Skeletal muscle tissue (tissue), 4 donors: Measurements from ENCODE around the gene BCAS3. TPM values are rescaled to one million over a fixed set of nuclear protein-coding genes. Genes with fewer than 3 reads are reported as not detected.

Source experiments
- H3K27ac ChIP-seq: one replicate; pipeline ENCODE4 v1.7.0; 2013; ENCODE audit warnings: mild to moderate bottlenecking, low read depth, low read length, inconsistent platforms
- H3K27me3 ChIP-seq, 3 donors: one replicate each; pipeline ENCODE4 v1.7.0; 2013; ENCODE audit warnings: low read length in 3 of 3; ENCODE audit not compliant: control insufficient read depth in 3 of 3, insufficient read depth in 3 of 3
- H3K36me3 ChIP-seq, 3 donors: one replicate each; pipeline ENCODE4 v1.7.0; 2013; ENCODE audit warnings: low read length in 3 of 3; ENCODE audit not compliant: control insufficient read depth in 3 of 3, insufficient read depth in 3 of 3
- H3K4me1 ChIP-seq, 3 donors: one replicate each; pipeline ENCODE4 v1.7.0; 2013; ENCODE audit warnings: low read length in 3 of 3, mild to moderate bottlenecking in 3 of 3; ENCODE audit not compliant: control insufficient read depth in 3 of 3, insufficient read depth in 3 of 3
- H3K4me3 ChIP-seq, 3 donors: one replicate each; pipeline ENCODE4 v1.7.0; 2013; ENCODE audit warnings: low read length in 3 of 3
- H3K9ac ChIP-seq, 3 donors: one replicate each; pipeline ENCODE4 v1.7.0; 2013; ENCODE audit warnings: low read length in 3 of 3, mild to moderate bottlenecking in 3 of 3, moderate library complexity in 2 of 3, low read depth in 1 of 3
- H3K9me3 ChIP-seq, 3 donors: one replicate each; pipeline ENCODE4 v1.7.0; 2013; ENCODE audit warnings: low read length in 3 of 3; ENCODE audit not compliant: control insufficient read depth in 3 of 3
- total RNA-seq: library from RNA; depleted of rRNA; stranded (reverse); fragments of >200 nt; gene quantifications from one replicate; pipeline ENCODE4 v1.2.3, GENCODE V29; 2014
- donor health status: Osteomylitis.

Gene BCAS3
- total RNA-seq, 1 donor from 2014 or later, result 25.1 TPM

DNA sequence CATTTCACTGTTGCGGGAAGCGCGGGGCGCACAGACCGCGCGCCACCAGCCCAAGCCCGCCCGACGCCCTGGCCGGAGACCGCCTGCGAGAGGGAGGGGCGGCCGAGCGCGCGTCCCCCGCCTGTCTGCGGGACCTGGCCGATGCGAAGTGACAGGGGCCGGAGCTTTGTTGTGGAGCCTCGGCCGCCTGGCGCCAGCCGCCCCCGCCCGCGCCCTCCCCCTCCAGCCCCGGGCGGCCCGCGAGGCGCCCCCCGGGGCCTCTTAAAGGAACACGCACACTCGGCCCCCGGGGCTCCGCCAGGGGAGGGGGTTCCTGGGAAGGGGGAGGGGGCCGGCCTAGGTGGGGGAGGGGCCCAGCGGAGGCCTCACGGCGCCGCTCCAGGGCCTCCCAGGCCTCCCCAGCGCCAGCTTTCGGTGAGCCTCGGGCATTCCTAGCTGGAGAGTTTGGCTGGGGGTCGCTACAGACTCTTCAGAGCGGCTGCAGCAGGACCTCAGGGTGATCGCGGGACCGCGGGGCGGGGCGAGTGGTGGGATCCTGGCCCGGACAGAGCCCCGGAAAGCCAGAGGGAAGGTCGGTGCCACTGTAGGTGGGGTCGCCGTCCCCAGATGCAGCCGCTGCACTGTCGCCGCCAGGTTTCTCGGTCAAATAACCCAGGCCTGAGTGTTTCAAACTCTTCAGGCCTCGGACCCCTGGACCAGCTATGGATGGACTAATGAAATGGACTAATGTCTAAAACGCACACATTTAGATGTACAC, 719.6 kb downstream of the BCAS3 start:
- Histone ChIP-seq H3K27me3 (peaks cover 52 to 58% (median 57%) of the 10 kb centered on the region in 3 donors), H3K4me1 (peaks cover 14 to 28% (median 27%) of the 10 kb centered on the region in 3 donors)

DNA sequence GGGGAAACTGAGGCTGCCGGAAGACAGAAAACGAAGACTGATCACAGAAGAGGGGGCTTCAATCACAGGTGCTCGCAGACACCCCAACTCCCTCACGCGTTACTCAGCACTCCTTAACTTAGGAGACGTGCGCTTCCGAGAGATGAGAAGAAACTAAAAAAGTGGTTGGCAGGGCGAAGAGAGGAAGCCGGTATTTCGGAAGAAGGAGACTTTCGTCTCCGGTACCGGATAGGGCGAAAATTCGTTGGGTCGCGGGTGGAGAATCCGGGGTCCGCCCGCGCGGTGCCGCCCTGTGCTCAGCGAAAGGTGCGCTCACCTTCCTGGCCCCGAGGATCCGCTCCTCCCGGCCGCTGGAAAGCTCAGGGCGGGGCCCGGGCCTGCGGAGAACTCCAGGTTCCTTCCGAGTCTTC, 721.1 kb downstream of the BCAS3 start:
- Histone ChIP-seq H3K36me3 (peaks cover 0 to 4% (median 0%) of the 10 kb centered on the region in 3 donors), H3K27ac (peak overlapping the region; percentile 40), H3K9ac (peak overlapping the region; percentile 43 to 73 (median 62)), H3K9me3 (no peaks in the 10 kb centered on the region), H3K4me3 (peak overlapping the region; percentile 51 to 59 (median 58)), H3K27me3 (peaks cover 66 to 69% (median 67%) of the 10 kb centered on the region in 3 donors), H3K4me1 (peaks cover 14 to 30% (median 29%) of the 10 kb centered on the region in 3 donors)

More for the DNA sequence above, 719.6 kb downstream of the BCAS3 start:
- H3K36me3 ChIP-seq, result peaks cover 0 to 4% (median 0%) of the 10 kb centered on the region in 3 donors
- peak overlapping the region; percentile 38 to 56 (median 49) for H3K4me3 ChIP-seq
- no peaks in the 10 kb centered on the region for H3K9me3 ChIP-seq
- peak overlapping the region in 2 of 3 donors; percentile 45 to 76 for H3K9ac ChIP-seq
- H3K27ac ChIP-seq, result peak overlapping the region; percentile 74

GRCh38 chr17:61399131-61400065, 721.7 kb downstream of the BCAS3 start, which contains the start of gene TBX2:
Gene TBX2, plus strand, starts transcription at chr17:61399843. Its CDS starts 334 bp downstream, at chr17:61400177.
- no peaks in the 10 kb centered on the region for H3K9me3 ChIP-seq
- peaks cover 0 to 4% (median 0%) of the 10 kb centered on the region in 3 donors for H3K36me3 ChIP-seq
- peak within 1 kb of the TSS; percentile 57 to 70 (median 59) for H3K4me3 ChIP-seq
- peak within 1 kb of the TSS; percentile 54 to 74 (median 62) for H3K9ac ChIP-seq
- H3K4me1 ChIP-seq, result peaks cover 20 to 36% (median 36%) of the 10 kb centered on the region in 3 donors
- peak within 1 kb of the TSS; percentile 40 for H3K27ac ChIP-seq
- H3K27me3 ChIP-seq, result peaks cover 73 to 75% (median 74%) of the 10 kb centered on the region in 3 donors

GRCh38 chr17:61400066-61400716, 722.5 kb downstream of the BCAS3 start:
- peaks cover 27 to 44% (median 43%) of the 10 kb centered on the region in 3 donors for H3K4me1 ChIP-seq
- peaks cover 78 to 82% (median 79%) of the 10 kb centered on the region in 3 donors for H3K27me3 ChIP-seq

GRCh38 chr17:61400717-61401388, 723.2 kb downstream of the BCAS3 start:
- peaks cover 0 to 4% (median 0%) of the 10 kb centered on the region in 3 donors for H3K36me3 ChIP-seq
- peaks cover 79 to 83% (median 79%) of the 10 kb centered on the region in 3 donors for H3K27me3 ChIP-seq
- no peaks in the 10 kb centered on the region for H3K9me3 ChIP-seq
- peak overlapping the region; percentile 48 to 70 (median 57) for H3K4me3 ChIP-seq
- H3K9ac ChIP-seq, result peak overlapping the region; percentile 25 to 74 (median 54)
- H3K4me1 ChIP-seq, result peaks cover 27 to 45% (median 45%) of the 10 kb centered on the region in 3 donors
- H3K27ac ChIP-seq, result peak overlapping the region; percentile 36

More at GRCh38 chr17:61400066-61400716, 722.5 kb downstream of the BCAS3 start:
- H3K36me3 ChIP-seq, result peaks cover 0 to 4% (median 0%) of the 10 kb centered on the region in 3 donors
- H3K9ac ChIP-seq, result peak overlapping the region; percentile 25 to 74 (median 54)
- H3K9me3 ChIP-seq, result no peaks in the 10 kb centered on the region
- H3K27ac ChIP-seq, result no peak overlapping the region
- peak overlapping the region; percentile 48 to 70 (median 51) for H3K4me3 ChIP-seq

- Histone ChIP-seq H3K27ac (peak overlapping the region; percentile 36), H3K9ac (peak overlapping the region; percentile 24 to 74 (median 51)), H3K4me3 (peak overlapping the region; percentile 35 to 70 (median 49)), H3K27me3 (peaks cover 77 to 79% (median 77%) of the 10 kb centered on the region in 3 donors), H3K36me3 (peaks cover 0 to 4% (median 0%) of the 10 kb centered on the region in 3 donors), H3K9me3 (no peaks in the 10 kb centered on the region), H3K4me1 (peaks cover 27 to 44% (median 44%) of the 10 kb centered on the region in 3 donors)
These were observed 723.9 kb downstream of the BCAS3 start for GRCh38 chr17:61401389-61402072.

- Histone ChIP-seq H3K27me3 (peaks cover 71 to 76% (median 76%) of the 10 kb centered on the region in 3 donors), H3K9me3 (no peaks in the 10 kb centered on the region), H3K27ac (peak overlapping the region; percentile 40), H3K36me3 (peaks cover 0 to 4% (median 0%) of the 10 kb centered on the region in 3 donors), H3K4me1 (peaks cover 31 to 45% (median 44%) of the 10 kb centered on the region in 3 donors), H3K4me3 (peak overlapping the region; percentile 35 to 70 (median 49)), H3K9ac (peak overlapping the region in 1 of 3 donors; percentile 74)
These were observed 724.5 kb downstream of the BCAS3 start for GRCh38 chr17:61402073-61402541.

- Histone ChIP-seq H3K4me1 (peaks cover 37 to 45% (median 45%) of the 10 kb centered on the region in 3 donors), H3K27me3 (peaks cover 63 to 78% (median 73%) of the 10 kb centered on the region in 3 donors)
These were observed 725.5 kb downstream of the BCAS3 start for GRCh38 chr17:61402978-61403800.

More at GRCh38 chr17:61402978-61403800, 725.5 kb downstream of the BCAS3 start:
- Histone ChIP-seq H3K9ac (peak overlapping the region in 1 of 3 donors; percentile 68), H3K27ac (peak overlapping the region; percentile 40), H3K4me3 (peak overlapping the region; percentile 42 to 65 (median 61)), H3K36me3 (peaks cover 0 to 4% (median 0%) of the 10 kb centered on the region in 3 donors), H3K9me3 (no peaks in the 10 kb centered on the region)
